ENCODE results near the gene CERT1.

GRCh38 chr5:75525344-75525743 lies 13.9 kb upstream of the CERT1 start:
- TF ChIP-seq CTCF (conservative IDR thresholded peaks at IDR 0.05; ENCODE audit: low read depth, low read length): no peak
- TF ChIP-seq EZH2 (IDR thresholded peaks at IDR 0.05; ENCODE audit: borderline replicate concordance, low read depth, low read length, poor library complexity, severe bottlenecking): no peak
